Breast epithelium (tissue), 4 donors: ENCODE results near the gene GIPR. TPM values are rescaled to one million over a fixed set of nuclear protein-coding genes. Genes with fewer than 3 reads are reported as not detected.

Experiments
- DNase-seq, 2 donors: peaks; one replicate each; pipeline ENCODE4 v3.0.0-alpha.2; 2019; ENCODE audit warnings: low spot score in 2 of 2
- H3K27ac ChIP-seq, 2 donors: fragments of 200-600 bp; sonication (generic) in 1 of 2; one replicate each; pipeline ENCODE4 v1.5.1; 2016 to 2019; ENCODE audit warnings: mild to moderate bottlenecking in 1 of 2
- H3K27me3 ChIP-seq, 2 donors: fragments of 200-600 bp; sonication (generic) in 1 of 2; one replicate each; pipeline versions ENCODE4 v1.5.1 to v1.6.0; 2017 to 2019; ENCODE audit warnings: control low read depth in 1 of 2, mild to moderate bottlenecking in 1 of 2
- H3K36me3 ChIP-seq: fragments of 200-600 bp; one replicate; pipeline ENCODE4 v1.5.1; 2019
- H3K4me1 ChIP-seq, 2 donors: fragments of 200-600 bp; sonication (generic); one replicate each; pipeline ENCODE4 v1.5.1; 2016 to 2019; ENCODE audit warnings: control low read depth in 1 of 2
- H3K4me3 ChIP-seq, 3 donors: fragments of 200-600 bp; sonication (generic); 1 replicate in 2 of 3; 2 replicates in 1 of 3; pipeline ENCODE4 v1.5.1; 2016 to 2019; ENCODE audit warnings: mild to moderate bottlenecking in 3 of 3, moderate library complexity in 2 of 3
- H3K9me3 ChIP-seq, 2 donors: fragments of 200-600 bp; sonication (generic) in 1 of 2; one replicate each; pipeline ENCODE4 v1.5.1; 2016 to 2019; ENCODE audit warnings: control low read depth in 1 of 2
- POLR2A ChIP-seq: fragments of 450-650 bp; IDR thresholded peaks from one replicate; pipeline ENCODE4 v1.6.1; 2016; ENCODE audit warnings: antibody characterized with exemption, mild to moderate bottlenecking, moderate library complexity
- POLR2AphosphoS5 ChIP-seq, 3 donors: sonication (generic); formaldehyde crosslinking; IDR thresholded peaks; one replicate each; pipeline ENCODE4 v1.6.1; 2017; ENCODE audit warnings: antibody characterized with exemption in 3 of 3
- intact Hi-C: fragments of 100-400 bp; cut with DNase I; formaldehyde crosslinking; loops from one replicate; pipeline ENCODE4 v1.15.1; 2023; ENCODE audit warnings: low total_unique reads
- total RNA-seq, 3 donors: library from RNA; depleted of rRNA; stranded (reverse); fragments of >200 nt; gene quantifications; one replicate each; pipeline ENCODE4 v1.1.0, GENCODE V29; 2016
- TF ChIP-seq, protein P1 (sequence below), 3 donors: fragments of 450-650 bp; IDR thresholded peaks; one replicate each; pipeline ENCODE4 v1.5.1; 2016 to 2017; ENCODE audit warnings: antibody characterized with exemption in 3 of 3, mild to moderate bottlenecking in 3 of 3, moderate library complexity in 3 of 3

GIPR gene
- total RNA-seq, 3 donors from 2014 or later = 0.16 to 4.9 (median 4.8) TPM

DNA sequence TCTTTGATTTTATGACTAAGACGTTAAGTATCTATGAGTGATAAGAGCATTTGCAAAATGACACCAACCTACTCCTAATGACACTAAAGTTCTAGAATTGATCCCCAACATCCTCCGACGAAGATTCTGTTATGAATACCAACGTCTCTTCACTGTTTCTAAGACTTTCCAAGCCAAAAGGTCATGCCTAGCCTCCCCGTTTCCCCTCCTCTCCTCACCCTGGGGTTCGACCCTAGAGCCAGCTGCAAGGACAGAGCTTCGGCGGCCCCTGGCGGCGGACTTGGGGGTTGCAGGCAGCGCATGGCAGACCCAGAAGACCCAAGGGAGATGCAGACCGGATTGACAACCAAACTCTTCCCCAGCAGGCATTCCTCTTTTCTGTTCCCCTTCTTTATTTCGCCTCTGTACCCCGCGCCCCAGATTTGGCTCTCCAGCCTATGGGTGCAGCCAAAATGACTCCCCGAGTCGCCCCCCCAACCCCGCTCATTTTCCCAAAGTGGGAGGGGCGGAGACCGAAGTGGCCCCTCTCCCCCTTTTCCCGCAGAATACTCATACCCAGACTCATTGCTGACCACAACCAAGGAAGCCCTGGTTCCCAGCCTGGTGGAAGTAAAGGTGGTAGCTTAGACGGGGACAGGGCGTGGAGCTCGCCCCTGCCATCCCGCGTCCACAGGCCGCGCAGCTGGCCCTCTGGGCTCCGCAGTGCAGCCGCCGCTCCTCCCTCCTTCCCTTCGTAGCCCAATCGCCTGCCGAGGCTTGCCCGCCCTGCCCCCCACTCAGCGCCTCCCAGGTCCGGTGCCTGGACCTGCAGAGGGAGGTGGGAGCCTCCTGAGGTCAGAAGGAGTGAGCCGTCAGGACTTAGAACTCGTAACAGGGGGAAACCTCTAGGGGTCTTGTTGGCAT lies 24.7 kb upstream of the GIPR start:
- Histone ChIP-seq H3K9me3 (no peaks in the 10 kb centered on the region), H3K27ac (no peak overlapping the region), H3K4me1 (peaks cover 0 to 14% of the 10 kb centered on the region in 2 donors), H3K27me3 (no peaks in the 10 kb centered on the region), H3K4me3 (peak overlapping the region in 2 of 3 donors; percentile 25 to 32), H3K36me3 (no peaks in the 10 kb centered on the region)
- TF ChIP-seq POLR2A (no peak), POLR2AphosphoS5 (IDR thresholded peaks at IDR 0.05) (peak; percentile 23 to 38 (median 36))
- TF ChIP-seq, protein P1, sequence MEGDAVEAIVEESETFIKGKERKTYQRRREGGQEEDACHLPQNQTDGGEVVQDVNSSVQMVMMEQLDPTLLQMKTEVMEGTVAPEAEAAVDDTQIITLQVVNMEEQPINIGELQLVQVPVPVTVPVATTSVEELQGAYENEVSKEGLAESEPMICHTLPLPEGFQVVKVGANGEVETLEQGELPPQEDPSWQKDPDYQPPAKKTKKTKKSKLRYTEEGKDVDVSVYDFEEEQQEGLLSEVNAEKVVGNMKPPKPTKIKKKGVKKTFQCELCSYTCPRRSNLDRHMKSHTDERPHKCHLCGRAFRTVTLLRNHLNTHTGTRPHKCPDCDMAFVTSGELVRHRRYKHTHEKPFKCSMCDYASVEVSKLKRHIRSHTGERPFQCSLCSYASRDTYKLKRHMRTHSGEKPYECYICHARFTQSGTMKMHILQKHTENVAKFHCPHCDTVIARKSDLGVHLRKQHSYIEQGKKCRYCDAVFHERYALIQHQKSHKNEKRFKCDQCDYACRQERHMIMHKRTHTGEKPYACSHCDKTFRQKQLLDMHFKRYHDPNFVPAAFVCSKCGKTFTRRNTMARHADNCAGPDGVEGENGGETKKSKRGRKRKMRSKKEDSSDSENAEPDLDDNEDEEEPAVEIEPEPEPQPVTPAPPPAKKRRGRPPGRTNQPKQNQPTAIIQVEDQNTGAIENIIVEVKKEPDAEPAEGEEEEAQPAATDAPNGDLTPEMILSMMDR (IDR thresholded peaks at IDR 0.05) = peak; percentile 98 to 99 (median 98)
- peak; percentile 75 to 83 for DNase-seq
- intact Hi-C loops = loop anchor here (5.0 kb wide), 1 partner anchor 46 kb away; no protein-coding TSS in a partner anchor

DNA sequence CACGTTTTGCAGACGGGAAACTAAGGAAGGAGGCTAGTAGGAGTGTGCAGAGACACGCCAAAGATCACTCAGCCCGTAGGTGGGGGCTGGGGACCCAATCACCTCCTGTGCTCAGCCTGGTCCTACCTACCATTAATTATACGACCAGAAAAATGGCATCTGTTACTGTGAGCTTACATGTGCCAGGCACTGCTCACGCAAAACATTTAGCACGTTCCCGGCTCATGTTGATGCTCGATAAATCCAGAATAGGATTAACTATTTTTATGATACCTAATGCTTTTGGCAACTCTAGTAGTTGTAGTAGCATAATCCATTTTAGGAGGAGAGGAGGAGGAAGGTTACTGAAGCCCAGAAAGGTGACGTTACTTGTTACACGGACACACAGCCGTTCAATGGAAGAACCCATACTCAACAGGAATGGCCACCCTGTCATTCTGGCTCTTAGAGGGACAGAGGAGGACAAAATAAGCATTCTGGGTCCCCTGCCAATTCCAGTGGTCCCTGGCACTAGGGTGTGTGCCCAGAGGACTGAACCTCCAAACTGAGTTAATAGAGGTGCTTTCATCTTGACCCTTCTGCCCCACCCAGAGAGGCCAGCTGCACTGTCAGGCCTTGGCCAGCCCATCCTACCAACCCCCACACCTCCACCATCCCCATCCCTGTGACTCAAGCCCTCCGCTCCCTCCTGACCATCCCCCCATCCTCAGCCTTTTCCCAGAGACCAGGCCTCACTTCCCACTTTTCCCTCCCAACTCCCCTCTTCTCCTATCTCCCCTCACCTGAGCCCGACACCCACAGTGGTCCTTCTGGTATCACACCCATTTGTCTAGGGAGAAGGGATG lies 23.9 kb upstream of the GIPR start:
- no peak for DNase-seq
- Histone ChIP-seq H3K36me3 (no peaks in the 10 kb centered on the region), H3K4me3 (no peak overlapping the region), H3K9me3 (no peaks in the 10 kb centered on the region), H3K27me3 (no peaks in the 10 kb centered on the region), H3K27ac (no peak overlapping the region), H3K4me1 (peaks cover 0 to 9% of the 10 kb centered on the region in 2 donors)
- no peak for TF ChIP-seq POLR2AphosphoS5 (IDR thresholded peaks at IDR 0.05)
- TF ChIP-seq POLR2A = no peak
- TF ChIP-seq, protein P1 (IDR thresholded peaks at IDR 0.05) = no peak
- intact Hi-C loops = loop anchor here (5.0 kb wide), 1 partner anchor 47 kb away; no protein-coding TSS in a partner anchor

DNA sequence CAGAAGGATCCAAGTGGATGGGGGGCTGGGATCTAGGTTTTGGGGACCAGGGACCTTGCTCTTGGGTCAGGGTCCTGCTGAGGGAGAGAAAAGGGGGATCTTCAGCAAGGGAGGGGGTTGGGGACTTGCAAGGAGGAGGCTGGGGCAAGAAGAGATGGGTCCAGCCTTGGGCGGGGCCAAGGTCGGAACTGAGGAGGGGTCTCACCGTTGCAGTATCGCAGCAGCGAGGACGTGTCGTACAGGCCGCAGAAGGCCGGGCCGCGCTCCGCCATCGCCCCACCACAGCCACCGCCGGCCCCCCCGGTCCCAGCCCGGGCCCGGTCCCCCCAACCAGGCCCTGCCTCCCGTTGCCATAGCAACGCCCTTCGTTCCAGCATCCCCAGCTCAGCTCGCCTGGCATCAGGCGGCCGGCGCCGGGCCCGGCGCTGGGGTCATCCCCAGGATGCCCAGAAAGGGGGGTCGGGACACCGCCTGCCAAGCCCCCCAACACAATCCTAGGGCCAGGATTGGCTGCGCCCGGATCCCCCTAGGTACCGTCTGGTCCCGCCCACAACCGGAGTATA lies 22.9 kb upstream of the GIPR start:
- intact Hi-C loops = no loop called here
- H3K4me1 ChIP-seq = peaks cover 0 to 9% of the 10 kb centered on the region in 2 donors
- peak overlapping the region in 1 of 2 donors; percentile 29 for H3K27ac ChIP-seq
- TF ChIP-seq, protein P1 (IDR thresholded peaks at IDR 0.05) = no peak
- no peak for TF ChIP-seq POLR2AphosphoS5 (IDR thresholded peaks at IDR 0.05)
- TF ChIP-seq POLR2A = no peak
- no peaks in the 10 kb centered on the region for H3K27me3 ChIP-seq
- no peak for DNase-seq
- H3K4me3 ChIP-seq = peak overlapping the region; percentile 22 to 61 (median 47)
- H3K36me3 ChIP-seq = no peaks in the 10 kb centered on the region
- no peaks in the 10 kb centered on the region for H3K9me3 ChIP-seq

DNA sequence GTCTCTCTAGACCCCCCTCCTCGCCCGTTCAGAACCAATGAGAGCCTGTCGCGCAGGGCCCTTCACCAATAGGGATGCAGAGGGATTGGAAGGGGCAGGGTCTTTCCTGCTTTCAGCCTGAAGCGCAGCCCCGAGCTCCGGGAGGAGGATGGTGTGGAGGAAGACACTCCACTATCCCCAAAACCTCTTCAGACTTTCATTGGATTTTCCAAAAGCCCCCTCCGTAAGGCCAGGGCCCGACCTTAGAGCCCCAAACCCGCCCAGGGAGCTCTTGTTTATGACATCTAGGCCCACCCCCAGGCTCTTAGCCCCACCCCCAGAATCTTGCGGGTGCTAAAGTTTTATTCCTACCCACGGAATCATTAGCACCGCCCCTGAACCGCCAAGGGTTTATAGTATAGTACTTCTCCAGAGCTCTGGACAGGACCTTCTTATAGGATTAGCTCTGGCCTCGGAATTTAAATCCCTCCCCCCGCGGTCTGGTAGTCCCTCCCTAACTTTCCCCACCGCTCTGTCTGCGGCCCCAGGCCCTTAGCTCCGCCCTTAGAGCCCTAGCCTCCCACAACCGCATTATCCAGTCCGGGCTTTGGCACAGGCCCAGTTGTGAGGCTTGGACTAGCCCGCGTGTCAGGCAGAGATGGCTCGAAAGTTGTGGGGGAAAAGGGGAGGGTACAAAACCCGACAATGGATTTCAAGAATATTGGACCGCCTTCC lies 22.2 kb upstream of the GIPR start:
- Histone ChIP-seq H3K9me3 (no peaks in the 10 kb centered on the region), H3K27ac (peak overlapping the region; percentile 20 to 29), H3K36me3 (no peaks in the 10 kb centered on the region), H3K4me3 (peak overlapping the region; percentile 22 to 61 (median 47)), H3K27me3 (no peaks in the 10 kb centered on the region), H3K4me1 (peaks cover 0 to 9% of the 10 kb centered on the region in 2 donors)
- intact Hi-C loops = no loop called here
- peak; percentile 62 to 66 for DNase-seq
- TF ChIP-seq POLR2AphosphoS5 (IDR thresholded peaks at IDR 0.05) (no peak), POLR2A (no peak)
- TF ChIP-seq, protein P1 (IDR thresholded peaks at IDR 0.05) = no peak
